ENCODE measurements around the gene NOS1AP.

Gene NOS1AP

GRCh38 chr1:162230096-162230495, 160.6 kb downstream of the NOS1AP start:
- no peak overlapping the region for H3K4me2 ChIP-seq (ENCODE audit: low read length)
- no peak overlapping the region for H2BK15ac ChIP-seq (replicated peaks; ENCODE audit: low read depth)
- no peak overlapping the region for H2BK120ac ChIP-seq (ENCODE audit: low read depth, low read length)
- H3K4me3 ChIP-seq (ENCODE audit: low read length), result no peak overlapping the region
- no peak overlapping the region for H3K56ac ChIP-seq (ENCODE audit: low read length)
- H3K79me2 ChIP-seq (ENCODE audit: control insufficient read depth, insufficient read depth, low read length), result peaks cover 2% of the 10 kb centered on the region
- no peak overlapping the region for H3K27ac ChIP-seq (ENCODE audit: low read depth, low read length)
- no CpG with 5 or more reads among the region's 3 CpGs for WGBS (ENCODE audit: extremely low coverage, insufficient coverage, low lambda C conversion rate)
- no peak overlapping the region for H4K8ac ChIP-seq (ENCODE audit: low read depth, low read length)
- H2AK5ac ChIP-seq (ENCODE audit: low read length), result no peak overlapping the region
- H3K23ac ChIP-seq (ENCODE audit: low read length), result no peak overlapping the region
- no peaks in the 10 kb centered on the region for H3K36me3 ChIP-seq (ENCODE audit: control insufficient read depth, insufficient read depth, low read length)
- peaks cover 2% of the 10 kb centered on the region for H3K4me1 ChIP-seq (ENCODE audit: control insufficient read depth, low read depth, low read length)
- H2BK5ac ChIP-seq (ENCODE audit: low read length), result no peak overlapping the region
- H3K9ac ChIP-seq (ENCODE audit: low read length), result no peak overlapping the region
- peak; percentile 87 for DNase-seq
- H3K18ac ChIP-seq (ENCODE audit: low read length), result peak overlapping the region; percentile 10
- peak overlapping the region; percentile 79 for H3K4ac ChIP-seq (ENCODE audit: low read depth, low read length)
- peaks cover 4% of the 10 kb centered on the region for H3K79me1 ChIP-seq (ENCODE audit: low read length)
- no peak overlapping the region for H4K5ac ChIP-seq (ENCODE audit: low read length)
- no peaks in the 10 kb centered on the region for H3K27me3 ChIP-seq (ENCODE audit: insufficient read depth, low read length, poor library complexity)

- no peak overlapping the region for H2BK120ac ChIP-seq (ENCODE audit: low read depth, low read length)
- peaks cover 2% of the 10 kb centered on the region for H3K4me1 ChIP-seq (ENCODE audit: control insufficient read depth, low read depth, low read length)
- peaks cover 4% of the 10 kb centered on the region for H3K79me1 ChIP-seq (ENCODE audit: low read length)
- H4K5ac ChIP-seq (ENCODE audit: low read length), result no peak overlapping the region
- H2BK15ac ChIP-seq (replicated peaks; ENCODE audit: low read depth), result no peak overlapping the region
- 100% methylated on average over 1 of the region's 3 CpGs for WGBS (ENCODE audit: extremely low coverage, insufficient coverage, low lambda C conversion rate)
- no peak for DNase-seq
- H3K4me3 ChIP-seq (ENCODE audit: low read length), result no peak overlapping the region
- no peak overlapping the region for H2BK5ac ChIP-seq (ENCODE audit: low read length)
- H3K79me2 ChIP-seq (ENCODE audit: control insufficient read depth, insufficient read depth, low read length), result peaks cover 2% of the 10 kb centered on the region
- no peak overlapping the region for H3K23ac ChIP-seq (ENCODE audit: low read length)
- H3K27ac ChIP-seq (ENCODE audit: low read depth, low read length), result no peak overlapping the region
- H2AK5ac ChIP-seq (ENCODE audit: low read length), result no peak overlapping the region
- H3K27me3 ChIP-seq (ENCODE audit: insufficient read depth, low read length, poor library complexity), result no peaks in the 10 kb centered on the region
- no peak overlapping the region for H3K4ac ChIP-seq (ENCODE audit: low read depth, low read length)
- no peak overlapping the region for H4K8ac ChIP-seq (ENCODE audit: low read depth, low read length)
- no peak overlapping the region for H3K56ac ChIP-seq (ENCODE audit: low read length)
- no peak overlapping the region for H3K18ac ChIP-seq (ENCODE audit: low read length)
- H3K36me3 ChIP-seq (ENCODE audit: control insufficient read depth, insufficient read depth, low read length), result no peaks in the 10 kb centered on the region
- no peak overlapping the region for H3K4me2 ChIP-seq (ENCODE audit: low read length)
- H3K9ac ChIP-seq (ENCODE audit: low read length), result no peak overlapping the region
These were observed 161.0 kb downstream of the NOS1AP start for GRCh38 chr1:162230517-162230916.

GRCh38 chr1:162232034-162232711, 162.7 kb downstream of the NOS1AP start:
- Histone ChIP-seq H3K4me3 (ENCODE audit: low read length) (no peak overlapping the region), H3K4ac (ENCODE audit: low read depth, low read length) (no peak overlapping the region), H3K79me2 (ENCODE audit: control insufficient read depth, insufficient read depth, low read length) (peaks cover 2% of the 10 kb centered on the region), H2BK5ac (ENCODE audit: low read length) (no peak overlapping the region), H2AK5ac (ENCODE audit: low read length) (no peak overlapping the region), H3K36me3 (ENCODE audit: control insufficient read depth, insufficient read depth, low read length) (no peaks in the 10 kb centered on the region), H4K8ac (ENCODE audit: low read depth, low read length) (no peak overlapping the region), H3K23ac (ENCODE audit: low read length) (no peak overlapping the region), H4K5ac (ENCODE audit: low read length) (no peak overlapping the region), H3K18ac (ENCODE audit: low read length) (no peak overlapping the region), H3K9ac (ENCODE audit: low read length) (no peak overlapping the region), H3K56ac (ENCODE audit: low read length) (no peak overlapping the region), H2BK120ac (ENCODE audit: low read depth, low read length) (no peak overlapping the region), H3K4me1 (ENCODE audit: control insufficient read depth, low read depth, low read length) (peaks cover 2% of the 10 kb centered on the region), H3K79me1 (ENCODE audit: low read length) (peaks cover 4% of the 10 kb centered on the region), H3K27me3 (ENCODE audit: insufficient read depth, low read length, poor library complexity) (no peaks in the 10 kb centered on the region), H3K4me2 (ENCODE audit: low read length) (no peak overlapping the region), H3K27ac (ENCODE audit: low read depth, low read length) (no peak overlapping the region), H2BK15ac (replicated peaks; ENCODE audit: low read depth) (no peak overlapping the region)
- WGBS (ENCODE audit: extremely low coverage, insufficient coverage, low lambda C conversion rate), result no CpG with 5 or more reads among the region's 3 CpGs
- DNase-seq, result no peak

- Histone ChIP-seq H3K4ac (ENCODE audit: low read depth, low read length) (no peak overlapping the region), H4K5ac (ENCODE audit: low read length) (no peak overlapping the region), H3K4me3 (ENCODE audit: low read length) (no peak overlapping the region), H2BK5ac (ENCODE audit: low read length) (no peak overlapping the region), H3K79me2 (ENCODE audit: control insufficient read depth, insufficient read depth, low read length) (peaks cover 2% of the 10 kb centered on the region), H3K4me1 (ENCODE audit: control insufficient read depth, low read depth, low read length) (peaks cover 2% of the 10 kb centered on the region), H3K18ac (ENCODE audit: low read length) (no peak overlapping the region), H3K27ac (ENCODE audit: low read depth, low read length) (no peak overlapping the region), H2BK120ac (ENCODE audit: low read depth, low read length) (no peak overlapping the region), H3K56ac (ENCODE audit: low read length) (no peak overlapping the region), H3K27me3 (ENCODE audit: insufficient read depth, low read length, poor library complexity) (no peaks in the 10 kb centered on the region), H3K9ac (ENCODE audit: low read length) (no peak overlapping the region), H3K23ac (ENCODE audit: low read length) (no peak overlapping the region), H2AK5ac (ENCODE audit: low read length) (no peak overlapping the region), H3K79me1 (ENCODE audit: low read length) (peaks cover 4% of the 10 kb centered on the region), H2BK15ac (replicated peaks; ENCODE audit: low read depth) (no peak overlapping the region), H4K8ac (ENCODE audit: low read depth, low read length) (no peak overlapping the region), H3K4me2 (ENCODE audit: low read length) (no peak overlapping the region), H3K36me3 (ENCODE audit: control insufficient read depth, insufficient read depth, low read length) (no peaks in the 10 kb centered on the region)
- WGBS (ENCODE audit: extremely low coverage, insufficient coverage, low lambda C conversion rate), result no CpG with 5 or more reads among the region's 1 CpG
- DNase-seq, result no peak
These were observed 163.6 kb downstream of the NOS1AP start for GRCh38 chr1:162233066-162233465.

GRCh38 chr1:162233937-162234336, 164.4 kb downstream of the NOS1AP start:
- WGBS (ENCODE audit: extremely low coverage, insufficient coverage, low lambda C conversion rate), result no CpG with 5 or more reads among the region's 1 CpG
- H2BK5ac ChIP-seq (ENCODE audit: low read length), result no peak overlapping the region
- peaks cover 2% of the 10 kb centered on the region for H3K79me2 ChIP-seq (ENCODE audit: control insufficient read depth, insufficient read depth, low read length)
- no peak overlapping the region for H3K23ac ChIP-seq (ENCODE audit: low read length)
- H3K36me3 ChIP-seq (ENCODE audit: control insufficient read depth, insufficient read depth, low read length), result no peaks in the 10 kb centered on the region
- H2BK15ac ChIP-seq (replicated peaks; ENCODE audit: low read depth), result no peak overlapping the region
- H3K4me2 ChIP-seq (ENCODE audit: low read length), result no peak overlapping the region
- H3K4me1 ChIP-seq (ENCODE audit: control insufficient read depth, low read depth, low read length), result peaks cover 2% of the 10 kb centered on the region
- peaks cover 4% of the 10 kb centered on the region for H3K79me1 ChIP-seq (ENCODE audit: low read length)
- H3K4ac ChIP-seq (ENCODE audit: low read depth, low read length), result no peak overlapping the region
- no peak overlapping the region for H3K4me3 ChIP-seq (ENCODE audit: low read length)
- H3K27ac ChIP-seq (ENCODE audit: low read depth, low read length), result no peak overlapping the region
- no peak overlapping the region for H3K9ac ChIP-seq (ENCODE audit: low read length)
- no peak overlapping the region for H4K5ac ChIP-seq (ENCODE audit: low read length)
- H3K18ac ChIP-seq (ENCODE audit: low read length), result no peak overlapping the region
- no peaks in the 10 kb centered on the region for H3K27me3 ChIP-seq (ENCODE audit: insufficient read depth, low read length, poor library complexity)
- no peak for DNase-seq
- no peak overlapping the region for H2AK5ac ChIP-seq (ENCODE audit: low read length)
- no peak overlapping the region for H3K56ac ChIP-seq (ENCODE audit: low read length)
- no peak overlapping the region for H4K8ac ChIP-seq (ENCODE audit: low read depth, low read length)
- no peak overlapping the region for H2BK120ac ChIP-seq (ENCODE audit: low read depth, low read length)

- DNase-seq, result no peak
- Histone ChIP-seq H3K27me3 (ENCODE audit: insufficient read depth, low read length, poor library complexity) (no peaks in the 10 kb centered on the region), H3K36me3 (ENCODE audit: control insufficient read depth, insufficient read depth, low read length) (no peaks in the 10 kb centered on the region), H2BK15ac (replicated peaks; ENCODE audit: low read depth) (no peak overlapping the region), H3K79me1 (ENCODE audit: low read length) (peaks cover 4% of the 10 kb centered on the region), H2BK120ac (ENCODE audit: low read depth, low read length) (no peak overlapping the region), H3K9ac (ENCODE audit: low read length) (no peak overlapping the region), H3K4me2 (ENCODE audit: low read length) (no peak overlapping the region), H3K27ac (ENCODE audit: low read depth, low read length) (no peak overlapping the region), H3K4me1 (ENCODE audit: control insufficient read depth, low read depth, low read length) (peaks cover 1% of the 10 kb centered on the region), H3K79me2 (ENCODE audit: control insufficient read depth, insufficient read depth, low read length) (peaks cover 2% of the 10 kb centered on the region), H3K4me3 (ENCODE audit: low read length) (no peak overlapping the region), H3K56ac (ENCODE audit: low read length) (no peak overlapping the region), H4K5ac (ENCODE audit: low read length) (no peak overlapping the region), H4K8ac (ENCODE audit: low read depth, low read length) (no peak overlapping the region), H2AK5ac (ENCODE audit: low read length) (no peak overlapping the region), H3K23ac (ENCODE audit: low read length) (no peak overlapping the region), H3K4ac (ENCODE audit: low read depth, low read length) (no peak overlapping the region), H3K18ac (ENCODE audit: low read length) (no peak overlapping the region), H2BK5ac (ENCODE audit: low read length) (no peak overlapping the region)
- WGBS (ENCODE audit: extremely low coverage, insufficient coverage, low lambda C conversion rate), result no CpG with 5 or more reads among the region's 2 CpGs
These were observed 165.1 kb downstream of the NOS1AP start for GRCh38 chr1:162234571-162234970.
